ENCODE measurements around the gene TOM1. TPM values are rescaled to one million over a fixed set of nuclear protein-coding genes. Genes with fewer than 3 reads are reported as not detected.

The TOM1 gene
- total RNA-seq, 1 donor from 2014 or later = 120 TPM

- Histone ChIP-seq H3K9me3 (no peaks in the 10 kb centered on the region), H3K27me3 (no peaks in the 10 kb centered on the region), H3K4me3 (no peak overlapping the region), H3K36me3 (no peaks in the 10 kb centered on the region), H3K27ac (peak overlapping the region; percentile 81), H3K4me1 (peaks cover 33% of the 10 kb centered on the region)
- intact Hi-C loops (cut with DNase I) = no loop called here
- no peak for DNase-seq (ENCODE audit: extremely low spot score in 2 of 2)
- TF ChIP-seq CTCF (IDR thresholded peaks at IDR 0.05) (no peak), POLR2AphosphoS5 (IDR thresholded peaks at IDR 0.05; ENCODE audit: insufficient read depth in 1 of 2, low read depth in 1 of 2) (no peak), POLR2A (IDR thresholded peaks at IDR 0.05) (no peak)
Observed at GRCh38 chr22:35377735-35378134, 78.0 kb downstream of the TOM1 start.

- peaks cover 33% of the 10 kb centered on the region for H3K4me1 ChIP-seq
- no peaks in the 10 kb centered on the region for H3K9me3 ChIP-seq
- H3K27me3 ChIP-seq = no peaks in the 10 kb centered on the region
- TF ChIP-seq POLR2AphosphoS5 (IDR thresholded peaks at IDR 0.05; ENCODE audit: insufficient read depth in 1 of 2, low read depth in 1 of 2) (no peak), CTCF (IDR thresholded peaks at IDR 0.05) (no peak), POLR2A (IDR thresholded peaks at IDR 0.05) (no peak)
- intact Hi-C loops (cut with DNase I) = no loop called here
- no peak overlapping the region for H3K4me3 ChIP-seq
- H3K27ac ChIP-seq = peak overlapping the region; percentile 81
- H3K36me3 ChIP-seq = no peaks in the 10 kb centered on the region
- DNase-seq (ENCODE audit: extremely low spot score in 2 of 2) = no peak
Observed at GRCh38 chr22:35378621-35379020, 78.9 kb downstream of the TOM1 start.

GRCh38 chr22:35379146-35379993, 79.7 kb downstream of the TOM1 start:
- Histone ChIP-seq H3K4me3 (no peak overlapping the region), H3K4me1 (peaks cover 33% of the 10 kb centered on the region), H3K27me3 (no peaks in the 10 kb centered on the region), H3K36me3 (no peaks in the 10 kb centered on the region), H3K27ac (peak overlapping the region; percentile 81), H3K9me3 (no peaks in the 10 kb centered on the region)
- no peak for DNase-seq (ENCODE audit: extremely low spot score in 2 of 2)
- TF ChIP-seq POLR2AphosphoS5 (IDR thresholded peaks at IDR 0.05; ENCODE audit: insufficient read depth in 1 of 2, low read depth in 1 of 2) (no peak), CTCF (IDR thresholded peaks at IDR 0.05) (no peak), POLR2A (IDR thresholded peaks at IDR 0.05) (no peak)
- intact Hi-C loops (cut with DNase I) = no loop called here

- no peak overlapping the region for H3K4me3 ChIP-seq
- H3K9me3 ChIP-seq = no peaks in the 10 kb centered on the region
- peaks cover 33% of the 10 kb centered on the region for H3K4me1 ChIP-seq
- H3K27me3 ChIP-seq = no peaks in the 10 kb centered on the region
- TF ChIP-seq CTCF (IDR thresholded peaks at IDR 0.05) = no peak
- no peak for TF ChIP-seq POLR2AphosphoS5 (IDR thresholded peaks at IDR 0.05; ENCODE audit: insufficient read depth in 1 of 2, low read depth in 1 of 2)
- no peak for TF ChIP-seq POLR2A (IDR thresholded peaks at IDR 0.05)
- intact Hi-C loops (cut with DNase I) = no loop called here
- H3K36me3 ChIP-seq = no peaks in the 10 kb centered on the region
- DNase-seq (ENCODE audit: extremely low spot score in 2 of 2) = no peak
- peak overlapping the region; percentile 75 for H3K27ac ChIP-seq
Observed at GRCh38 chr22:35380013-35380412, 80.3 kb downstream of the TOM1 start.
